NCI-H69 (cell line): ENCODE results near the gene OTC.

ENCODE experiments used
- DNase-seq: peaks from one replicate; lab custom pipeline; 2025; lab: John Stamatoyannopoulos, UW

Gene OTC

GRCh38 chrX:38468563-38469157 is 116.3 kb downstream of the OTC start:
- no peak for DNase-seq
